HG02884 (cell line): Measurements from ENCODE around the gene SEMA5A.

Experiments used
- ATAC-seq: cut with Tn5 transposase; IDR thresholded peaks from one replicate; pipeline ENCODE4 v1.9.1; 2021; ENCODE audit warnings: mild to moderate bottlenecking, moderate library complexity; ENCODE audit not compliant: unreplicated experiment

SEMA5A gene

DNA sequence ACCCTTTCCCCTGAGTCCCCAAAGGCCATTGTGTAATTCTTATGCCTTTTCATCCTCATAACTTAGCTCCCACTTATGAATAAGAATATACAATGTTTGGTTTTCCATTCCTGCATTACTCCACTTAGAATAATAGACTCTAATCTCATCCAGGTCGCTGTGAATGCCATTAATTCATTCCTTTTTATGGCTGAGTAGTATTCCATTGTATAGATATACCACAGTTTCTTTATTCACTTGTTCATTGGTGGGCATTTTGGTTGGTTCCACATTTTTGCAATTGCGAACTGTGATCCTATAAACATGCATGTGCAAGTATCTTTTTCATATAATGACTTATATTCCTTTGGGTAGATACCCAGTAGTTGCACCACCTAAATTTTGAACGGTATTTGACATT is 101.5 kb downstream of the SEMA5A start:
- ATAC-seq = no peak

- ATAC-seq = no peak
Observed at GRCh38 chr5:9441610-9442009, 104.3 kb downstream of the SEMA5A start.

GRCh38 chr5:9440517-9440916 is 105.4 kb downstream of the SEMA5A start:
- no peak for ATAC-seq

DNA sequence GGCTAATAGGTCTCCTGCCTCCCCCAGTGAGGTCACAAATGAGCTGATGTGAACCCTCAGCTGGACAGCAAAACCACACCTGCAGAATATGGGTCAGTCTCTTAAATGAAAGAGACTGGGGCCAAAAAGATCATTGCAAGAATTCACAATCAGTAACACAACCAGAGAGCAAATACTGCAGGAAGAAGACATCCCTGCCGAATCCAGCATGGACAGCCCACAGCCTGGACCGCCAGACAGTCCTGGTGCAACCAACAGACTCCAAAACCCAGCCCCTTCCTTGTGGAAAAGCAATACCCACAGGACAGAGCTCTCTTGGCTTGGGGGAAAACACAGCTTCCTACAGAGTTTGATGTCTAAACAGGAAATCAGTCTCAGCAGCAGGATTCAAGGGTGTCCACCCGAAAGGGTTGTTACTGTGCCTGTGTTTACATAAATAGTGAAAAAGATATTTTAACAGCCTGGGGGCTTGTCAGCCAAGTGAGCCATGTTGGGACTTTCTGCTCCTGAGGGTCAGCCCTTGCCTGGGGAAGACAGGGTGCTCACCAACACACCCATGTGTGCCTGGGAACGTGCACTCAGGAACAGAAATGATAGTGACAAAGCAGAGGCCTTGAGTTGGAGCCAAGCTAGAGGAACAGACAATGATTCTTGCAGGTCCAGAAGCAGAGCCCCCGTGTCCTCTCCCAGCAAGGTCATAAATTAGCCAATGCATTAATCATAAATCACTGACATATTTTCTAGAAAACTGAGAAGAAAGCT is 106.2 kb downstream of the SEMA5A start:
- ATAC-seq = no peak

DNA sequence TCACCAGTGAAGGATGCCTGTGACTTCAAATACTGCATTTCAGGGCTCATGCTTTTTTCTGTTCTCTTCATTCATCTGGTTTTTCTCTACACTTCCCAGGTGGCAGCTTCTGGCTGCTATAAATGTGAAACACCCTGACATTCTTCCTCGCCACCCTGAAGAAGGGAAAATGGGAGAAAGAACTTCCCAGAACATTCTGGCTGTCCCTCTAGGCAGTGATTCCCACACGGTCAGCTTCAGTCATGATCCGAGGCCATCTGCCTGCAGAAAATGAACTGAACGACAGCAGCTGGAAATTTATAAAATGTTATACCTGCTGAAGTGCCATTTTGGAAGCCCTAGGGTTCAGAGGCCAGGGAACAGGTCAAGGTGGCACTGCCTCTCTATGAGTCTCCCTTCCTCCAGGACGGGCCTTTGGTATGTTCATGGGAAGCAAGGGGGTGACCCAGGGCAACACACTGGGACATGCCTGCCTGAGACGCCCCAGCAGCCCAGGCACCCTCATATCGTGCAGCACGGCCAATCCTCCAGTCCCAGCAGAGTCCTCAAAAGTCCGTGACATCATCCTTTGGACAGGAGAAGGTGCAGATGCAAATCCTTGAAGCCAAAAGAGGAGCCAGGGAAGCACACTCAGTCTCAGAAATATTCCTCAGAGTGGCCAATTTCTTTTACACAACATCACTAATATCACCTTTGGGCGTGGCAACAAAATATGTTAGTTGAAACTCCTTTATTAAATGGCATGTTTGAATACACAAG is 107.1 kb downstream of the SEMA5A start:
- ATAC-seq = no peak

- no peak for ATAC-seq
Observed at GRCh38 chr5:9437741-9438240, 108.1 kb downstream of the SEMA5A start.

DNA sequence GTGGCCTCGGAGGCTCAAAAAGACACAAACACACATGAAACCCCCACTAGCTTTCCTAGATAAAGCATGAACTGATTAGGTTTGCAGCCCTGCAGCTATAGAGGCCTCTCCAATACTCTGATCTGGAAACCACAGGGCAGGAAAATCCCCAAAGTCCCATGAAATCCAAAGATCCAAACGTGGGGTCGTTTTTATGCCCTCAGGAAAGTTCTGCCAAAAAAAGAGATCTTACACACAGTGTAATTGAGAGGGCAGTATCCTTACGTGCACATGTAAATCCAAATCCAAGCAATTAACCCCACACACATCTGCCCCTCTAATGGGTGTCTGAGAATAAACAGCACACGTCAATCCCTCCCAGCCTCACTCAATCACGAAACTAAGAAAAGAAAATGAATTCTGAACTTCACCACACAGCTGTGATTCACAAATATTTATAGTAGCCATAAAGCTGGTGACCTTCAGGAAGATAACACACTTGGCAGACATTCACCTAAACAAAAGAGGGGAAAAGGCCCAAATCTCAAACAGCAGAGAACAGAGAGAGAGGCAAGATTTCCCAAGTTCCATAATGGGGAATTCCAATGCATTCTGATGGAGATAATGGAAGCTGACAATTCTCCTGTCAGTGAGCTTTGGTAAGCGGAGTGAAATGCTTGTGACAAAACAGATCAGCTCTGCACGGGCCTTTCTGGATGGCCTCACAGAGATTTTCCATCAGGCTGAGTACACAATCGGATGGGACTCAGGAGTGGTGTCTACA is 114.2 kb downstream of the SEMA5A start:
- no peak for ATAC-seq

DNA sequence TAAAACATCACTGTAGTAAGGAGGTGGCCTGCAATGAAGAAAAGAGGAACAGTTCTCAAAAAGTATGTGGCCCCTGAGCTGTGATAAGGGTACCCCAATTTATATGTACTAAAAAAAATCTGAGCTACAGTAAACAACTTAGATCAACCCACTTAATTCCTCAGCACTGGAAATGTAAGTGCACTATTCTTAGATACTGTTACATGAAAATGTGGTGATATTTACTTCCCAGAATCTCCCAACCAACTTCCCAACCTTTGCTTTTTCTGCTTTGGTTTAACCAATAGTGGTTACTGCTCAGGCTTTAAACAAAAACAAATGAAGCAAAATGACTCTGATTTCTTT is 114.8 kb downstream of the SEMA5A start:
- ATAC-seq = no peak

GRCh38 chr5:9430306-9430705 is 115.6 kb downstream of the SEMA5A start:
- no peak for ATAC-seq

DNA sequence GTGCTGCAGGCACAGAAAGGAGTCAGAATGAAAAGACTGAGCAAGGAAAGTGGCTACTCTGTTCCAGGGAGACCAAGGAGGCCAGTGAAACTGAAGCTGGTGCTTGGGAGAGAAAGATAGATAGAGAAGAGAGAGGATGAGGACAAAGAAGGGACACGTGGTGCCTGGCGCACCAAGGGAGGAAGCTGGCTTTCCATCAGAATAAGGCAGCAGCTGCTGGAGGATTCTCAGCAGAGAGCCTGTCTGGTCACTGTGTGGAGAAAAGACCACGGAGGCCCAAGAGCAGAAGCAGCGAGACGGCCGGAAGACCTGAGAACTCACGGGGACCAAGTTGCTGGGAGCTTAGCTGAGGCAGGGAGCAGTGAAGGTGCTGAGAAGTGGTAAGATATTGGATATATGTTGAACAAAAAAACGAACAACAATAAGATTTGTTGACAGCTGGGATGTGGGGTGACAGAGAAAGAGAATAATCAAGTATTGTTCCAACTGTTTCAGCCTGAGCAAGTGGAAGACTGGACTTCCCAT is 116.1 kb downstream of the SEMA5A start:
- no peak for ATAC-seq

DNA sequence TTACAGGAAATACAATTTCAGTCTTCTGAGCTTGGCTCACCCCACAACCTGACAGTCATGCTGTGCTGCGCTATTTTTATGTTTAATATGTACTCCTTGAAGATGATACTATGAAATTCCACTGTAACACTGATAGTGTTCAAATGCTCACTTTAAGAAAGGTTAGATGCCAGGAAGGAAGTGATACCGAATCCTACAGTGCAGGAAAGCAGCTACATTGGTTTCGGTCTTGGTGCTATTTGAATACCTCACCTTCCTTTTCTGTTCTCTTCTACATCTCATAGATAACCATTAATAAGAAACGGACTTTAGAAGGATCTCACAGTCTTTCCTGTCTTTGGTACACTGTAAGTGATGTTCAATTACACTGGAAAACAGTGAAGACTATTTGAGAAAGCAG is 117.6 kb downstream of the SEMA5A start:
- peak; percentile 55 for ATAC-seq

GRCh38 chr5:9425710-9426109 is 120.2 kb downstream of the SEMA5A start:
- ATAC-seq = no peak

- no peak for ATAC-seq
Observed at GRCh38 chr5:9423571-9423970, 122.3 kb downstream of the SEMA5A start.

DNA sequence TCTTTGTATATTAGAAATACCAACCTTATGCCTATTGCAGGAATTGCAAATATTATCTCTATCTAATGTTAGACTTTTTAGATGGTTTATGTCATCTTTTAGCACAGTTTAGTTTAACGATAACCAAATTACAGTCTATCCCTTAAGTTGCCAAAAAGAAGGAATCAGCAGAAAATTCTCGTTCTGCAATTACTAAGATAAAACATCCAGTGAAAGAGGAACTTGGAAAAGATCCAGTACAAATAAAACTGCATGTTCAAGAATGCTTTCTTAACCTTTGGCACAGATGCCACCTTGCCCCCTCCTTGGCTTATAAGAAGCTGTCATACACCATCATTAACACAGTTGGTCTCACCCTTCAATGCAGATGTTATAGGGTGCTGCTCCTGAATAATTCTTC is 124.0 kb downstream of the SEMA5A start:
- no peak for ATAC-seq

GRCh38 chr5:9419794-9420193 is 126.1 kb downstream of the SEMA5A start:
- ATAC-seq = no peak

- ATAC-seq = no peak
Observed at GRCh38 chr5:9415566-9415965, 130.3 kb downstream of the SEMA5A start.

GRCh38 chr5:9415091-9415490 is 130.8 kb downstream of the SEMA5A start:
- no peak for ATAC-seq

- no peak for ATAC-seq
Observed at GRCh38 chr5:9411142-9411541, 134.7 kb downstream of the SEMA5A start.

DNA sequence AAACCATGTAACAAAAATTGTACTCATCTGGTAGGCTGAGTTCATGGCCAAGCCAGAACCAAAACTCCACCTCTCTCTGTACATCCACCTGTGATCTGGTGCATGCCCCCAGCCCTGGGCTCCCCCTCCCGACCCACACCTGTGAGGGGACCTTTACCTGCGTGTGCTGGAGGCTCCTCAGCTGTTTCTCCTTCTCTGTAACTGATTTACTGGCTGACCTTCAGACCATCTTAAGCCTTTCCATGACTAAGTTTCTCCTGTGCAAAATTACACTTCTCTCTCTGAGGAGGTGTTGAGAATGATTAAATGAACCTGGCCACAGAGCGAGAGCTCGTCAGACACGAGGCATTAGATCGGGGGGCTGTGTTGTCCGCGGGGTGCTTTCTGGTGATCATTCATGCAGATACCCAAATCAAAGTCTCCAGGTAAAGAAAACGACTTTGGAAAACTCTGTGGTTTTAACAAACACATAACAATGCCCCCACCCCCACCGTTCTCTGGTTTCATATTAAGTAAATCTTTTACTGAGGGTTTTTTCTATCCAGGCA is 136.4 kb downstream of the SEMA5A start:
- no peak for ATAC-seq

DNA sequence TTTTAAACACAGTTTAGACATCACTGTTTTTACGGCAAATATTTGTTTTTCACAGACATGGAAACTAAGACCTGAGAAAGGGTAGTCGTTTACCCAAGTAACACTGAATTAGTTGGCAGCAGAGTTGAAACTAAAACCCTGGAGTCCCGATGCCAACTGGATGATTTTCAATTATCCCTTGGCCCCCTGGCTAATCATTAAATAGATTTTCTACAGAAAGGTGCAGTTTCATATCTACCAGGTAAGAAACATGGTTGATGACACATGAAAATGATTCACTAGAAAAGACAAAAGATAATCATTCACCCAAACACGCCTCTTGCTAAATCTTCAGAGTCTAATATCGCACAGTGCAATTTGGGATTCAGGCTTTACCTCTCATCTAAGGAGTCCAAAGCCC is 136.9 kb downstream of the SEMA5A start:
- ATAC-seq = no peak

GRCh38 chr5:9405196-9405754 is 140.6 kb downstream of the SEMA5A start:
- peak; percentile 92 for ATAC-seq
